HG03521 (cell line): Measurements from ENCODE around the gene PNKD.

Experiments
- ATAC-seq: cut with Tn5 transposase; IDR thresholded peaks from one replicate; pipeline ENCODE4 v1.9.1; 2021; ENCODE audit warnings: mild to moderate bottlenecking, moderate library complexity; ENCODE audit not compliant: unreplicated experiment

The PNKD gene

DNA sequence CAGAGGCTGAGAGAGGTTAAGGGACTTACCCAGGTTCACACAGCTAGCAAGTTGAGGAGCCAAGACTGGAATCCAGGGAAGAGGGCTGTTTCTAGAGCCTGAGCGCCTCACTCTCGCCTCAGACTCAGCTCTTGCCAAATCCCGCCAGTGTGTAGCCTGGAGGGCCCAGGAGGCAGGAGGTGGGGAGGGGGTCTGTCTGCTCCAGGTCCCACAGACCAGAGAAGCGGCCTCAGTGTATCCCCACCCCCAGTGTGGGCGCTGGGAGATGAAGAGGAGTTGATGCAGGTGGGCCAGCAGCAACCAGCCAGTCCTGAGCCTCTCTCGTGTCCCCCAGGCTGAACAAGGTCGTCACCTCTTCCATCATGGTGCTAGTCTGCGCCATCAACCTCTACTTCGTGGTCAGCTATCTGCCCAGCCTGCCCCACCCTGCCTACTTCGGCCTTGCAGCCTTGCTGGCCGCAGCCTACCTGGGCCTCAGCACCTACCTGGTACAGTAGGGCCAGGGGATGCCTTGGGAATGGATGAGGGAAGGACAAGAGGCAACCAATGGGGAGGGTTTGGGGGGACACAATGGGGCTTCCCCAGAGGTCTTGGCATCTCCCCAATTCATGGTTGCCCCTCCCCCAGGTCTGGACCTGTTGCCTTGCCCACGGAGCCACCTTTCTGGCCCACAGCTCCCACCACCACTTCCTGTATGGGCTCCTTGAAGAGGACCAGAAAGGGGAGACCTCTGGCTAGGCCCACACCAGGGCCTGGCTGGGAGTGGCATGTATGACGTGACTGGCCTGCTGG lies 124.2 kb downstream of the PNKD start:
- no peak for ATAC-seq

DNA sequence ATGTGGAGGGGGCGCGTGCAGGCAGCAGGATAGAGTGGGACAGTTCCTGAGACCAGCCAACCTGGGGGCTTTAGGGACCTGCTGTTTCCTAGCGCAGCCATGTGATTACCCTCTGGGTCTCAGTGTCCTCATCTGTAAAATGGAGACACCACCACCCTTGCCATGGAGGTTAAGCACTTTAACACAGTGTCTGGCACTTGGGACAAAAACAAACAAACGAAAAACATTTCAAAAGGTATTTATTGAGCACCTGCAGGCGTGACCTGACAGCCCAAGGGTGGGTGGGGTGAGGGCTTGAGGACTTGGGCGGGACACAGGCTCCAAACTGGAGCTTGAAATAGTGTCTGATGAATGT lies 124.7 kb downstream of the PNKD start:
- no peak for ATAC-seq

DNA sequence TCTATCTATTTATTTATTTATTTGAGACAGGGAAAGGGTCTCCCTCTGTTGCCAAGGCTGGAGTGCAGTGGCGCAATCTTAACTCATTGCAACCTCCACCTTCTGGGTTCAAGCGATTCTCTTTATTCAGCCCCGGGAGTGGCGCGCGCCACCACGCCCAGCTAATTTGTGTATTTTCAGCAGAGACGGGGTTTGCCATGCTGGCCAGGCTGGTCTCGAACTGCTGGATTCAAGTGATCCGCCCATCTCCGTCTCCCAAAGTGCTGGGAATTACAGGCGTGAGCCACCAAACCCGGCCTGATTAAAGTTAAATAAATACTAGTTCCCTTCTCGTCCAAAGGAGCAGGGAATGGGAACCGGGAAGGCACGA lies 125.1 kb downstream of the PNKD start:
- ATAC-seq: no peak

DNA sequence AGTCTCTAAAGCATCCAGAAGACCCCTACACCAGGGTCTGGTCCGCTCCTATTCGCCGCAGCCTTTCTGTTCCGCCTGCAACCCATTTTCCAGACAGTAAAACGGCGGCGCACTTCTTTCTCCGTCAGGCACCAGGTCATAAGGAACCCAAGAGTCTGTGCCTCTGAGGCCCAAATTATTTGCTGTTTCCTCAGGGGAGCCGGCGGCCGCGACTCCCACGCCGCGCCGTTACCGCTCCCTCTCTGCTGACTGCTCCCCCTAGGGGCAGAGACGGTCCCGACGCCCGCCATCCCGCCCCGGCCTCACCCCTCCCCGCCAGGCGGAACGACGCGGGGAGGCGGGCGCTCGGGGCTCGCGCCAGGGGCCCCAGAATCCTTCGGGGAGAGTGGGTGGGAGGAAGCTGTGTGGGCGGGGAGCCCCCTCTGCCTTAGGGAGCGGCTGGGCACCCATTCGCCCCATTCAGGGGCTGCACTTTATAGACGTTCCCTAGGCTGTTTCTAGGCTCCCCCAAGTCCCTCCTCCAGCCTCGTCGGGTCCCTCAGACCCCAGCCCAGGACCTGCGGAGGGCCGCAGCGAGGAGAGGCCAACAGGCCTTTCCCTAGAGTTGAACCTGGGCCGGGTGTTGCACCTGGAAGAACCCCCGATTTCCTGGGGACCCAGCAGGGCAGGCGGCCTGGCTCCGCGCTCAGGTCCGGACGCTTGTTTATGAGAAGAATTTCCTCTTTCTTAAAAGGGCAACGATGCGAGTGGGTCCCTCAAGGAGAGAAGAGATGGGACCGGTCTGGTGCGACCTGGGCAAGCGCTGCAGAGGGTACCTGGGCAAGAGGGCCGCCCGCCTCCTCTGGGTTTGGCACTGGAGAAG lies 125.7 kb downstream of the PNKD start:
- peak; percentile 44 for ATAC-seq
